Measurements from ENCODE around the gene OR8A1.

DNA sequence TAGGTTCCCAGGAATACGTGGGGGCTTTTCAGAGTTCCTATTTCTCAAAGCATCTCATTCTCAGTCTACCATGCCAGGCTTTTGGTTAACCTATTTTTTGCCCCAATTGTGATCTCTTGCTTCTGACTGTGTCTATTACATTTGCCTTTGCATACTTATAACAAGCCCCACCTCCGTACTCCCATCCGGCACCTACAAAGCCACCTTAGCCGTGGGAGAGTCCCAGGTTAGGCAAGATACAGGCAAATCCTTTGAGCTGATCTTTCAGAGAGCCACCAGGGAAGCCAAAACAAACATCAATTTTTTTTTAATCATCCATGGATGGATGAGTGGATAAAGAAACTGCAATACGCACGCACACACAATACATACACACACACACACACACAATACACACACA lies 22.8 kb downstream of the OR8A1 start:
- TF ChIP-seq POLR2A (IDR thresholded peaks at IDR 0.05) = no peak
- TF ChIP-seq, protein P1, sequence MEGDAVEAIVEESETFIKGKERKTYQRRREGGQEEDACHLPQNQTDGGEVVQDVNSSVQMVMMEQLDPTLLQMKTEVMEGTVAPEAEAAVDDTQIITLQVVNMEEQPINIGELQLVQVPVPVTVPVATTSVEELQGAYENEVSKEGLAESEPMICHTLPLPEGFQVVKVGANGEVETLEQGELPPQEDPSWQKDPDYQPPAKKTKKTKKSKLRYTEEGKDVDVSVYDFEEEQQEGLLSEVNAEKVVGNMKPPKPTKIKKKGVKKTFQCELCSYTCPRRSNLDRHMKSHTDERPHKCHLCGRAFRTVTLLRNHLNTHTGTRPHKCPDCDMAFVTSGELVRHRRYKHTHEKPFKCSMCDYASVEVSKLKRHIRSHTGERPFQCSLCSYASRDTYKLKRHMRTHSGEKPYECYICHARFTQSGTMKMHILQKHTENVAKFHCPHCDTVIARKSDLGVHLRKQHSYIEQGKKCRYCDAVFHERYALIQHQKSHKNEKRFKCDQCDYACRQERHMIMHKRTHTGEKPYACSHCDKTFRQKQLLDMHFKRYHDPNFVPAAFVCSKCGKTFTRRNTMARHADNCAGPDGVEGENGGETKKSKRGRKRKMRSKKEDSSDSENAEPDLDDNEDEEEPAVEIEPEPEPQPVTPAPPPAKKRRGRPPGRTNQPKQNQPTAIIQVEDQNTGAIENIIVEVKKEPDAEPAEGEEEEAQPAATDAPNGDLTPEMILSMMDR (IDR thresholded peaks at IDR 0.05 in 4 of 5, conservative IDR thresholded peaks at IDR 0.05 in 1 of 5) = no peak
